ENCODE measurements around the gene KIFAP3.
"Not testable (repeated sequence)": the region's sequence is repeated elsewhere in the genome, so short reads cannot be mapped to it uniquely, and the experiment has no call there.

KIFAP3 gene

DNA sequence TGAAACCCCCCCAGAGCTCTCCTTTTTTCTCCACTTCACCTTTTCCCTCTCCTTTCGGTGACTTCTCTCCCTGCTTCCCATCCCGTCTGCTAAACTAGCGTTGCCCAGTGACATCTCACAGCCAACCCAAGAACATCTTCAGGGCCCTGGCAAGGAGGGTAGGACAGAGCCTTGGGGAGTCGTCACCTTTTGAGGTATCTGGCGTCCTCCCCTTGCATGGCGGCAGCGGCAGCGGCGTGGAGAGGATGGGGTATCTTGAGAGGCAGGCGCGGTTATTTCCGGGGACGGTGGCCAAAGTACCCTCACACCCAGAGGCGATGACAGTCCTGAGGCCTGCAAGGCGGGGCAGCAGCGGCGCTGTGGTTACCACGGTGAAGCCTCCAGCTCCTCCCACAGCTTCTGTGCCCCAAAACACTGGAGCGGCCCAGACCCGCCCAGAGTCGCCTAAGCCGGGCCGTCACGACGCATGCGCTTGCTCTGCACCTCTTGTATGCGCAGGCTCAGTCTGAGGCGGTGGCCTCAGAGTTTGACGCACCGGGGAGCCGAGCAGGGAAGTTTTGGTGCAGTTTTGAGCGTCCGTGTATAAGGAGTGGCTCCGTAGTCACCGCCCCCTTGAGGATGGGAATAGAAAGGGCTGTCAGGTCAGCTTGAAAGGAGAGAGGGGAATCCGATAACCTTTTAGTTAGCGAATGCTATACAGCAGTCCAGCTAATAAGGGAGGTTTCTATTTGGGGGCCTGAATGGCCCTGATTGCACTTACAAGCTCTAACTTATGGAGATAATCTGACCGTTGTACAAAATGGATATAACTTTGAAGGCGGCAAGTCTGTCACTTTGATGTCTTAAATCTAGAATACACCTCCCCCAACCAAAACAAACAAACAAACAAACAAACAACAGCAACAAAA is at the start of gene KIFAP3:
Gene KIFAP3, minus strand, starts transcription at position 446 of the 908 bp plus-strand sequence. Its CDS starts 228 bp downstream, at position 218.
- DNase-seq, result peak; percentile 99

- no peak for DNase-seq
Observed at GRCh38 chr1:170122366-170122765, 47.9 kb upstream of the KIFAP3 start.

DNA sequence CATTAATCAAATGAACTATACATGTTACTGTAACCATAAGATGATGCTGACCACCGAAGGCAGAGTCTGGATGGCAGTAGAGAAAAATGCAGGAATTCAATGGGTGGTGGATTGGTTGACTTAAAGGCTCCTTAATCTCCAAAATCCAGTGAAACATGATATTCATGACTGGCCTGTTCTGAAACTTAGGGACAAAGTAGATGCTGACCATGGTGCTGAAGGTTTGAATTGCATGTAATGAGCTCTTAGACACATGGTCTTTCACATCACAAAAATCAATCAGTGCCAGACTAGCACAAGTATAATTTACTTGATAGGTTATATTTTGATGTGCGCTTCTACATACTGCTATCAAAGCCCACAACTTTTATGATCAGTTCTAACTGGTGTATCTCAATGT is 40.4 kb upstream of the KIFAP3 start:
- DNase-seq, result peak; percentile 40

DNA sequence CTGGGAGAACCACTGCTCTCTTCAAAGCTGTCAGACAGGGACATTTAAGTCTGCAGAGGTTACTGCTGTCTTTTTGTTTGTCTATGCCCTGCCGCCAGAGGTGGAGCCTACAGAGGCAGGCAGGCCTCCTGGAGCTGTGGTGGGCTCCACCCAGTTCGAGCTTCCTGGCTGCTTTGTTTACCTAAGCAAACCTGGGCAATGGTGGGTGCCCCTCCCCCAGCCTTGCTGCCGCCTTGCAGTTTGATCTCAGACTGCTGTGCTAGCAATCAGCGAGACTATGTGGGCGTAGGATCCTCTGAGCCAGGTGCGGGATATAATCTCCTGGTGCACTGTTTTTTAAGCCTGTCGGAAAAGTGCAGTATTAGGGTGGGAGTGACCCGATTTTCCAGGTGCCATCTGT is 38.6 kb upstream of the KIFAP3 start:
- not testable (repeated sequence) for DNase-seq

DNA sequence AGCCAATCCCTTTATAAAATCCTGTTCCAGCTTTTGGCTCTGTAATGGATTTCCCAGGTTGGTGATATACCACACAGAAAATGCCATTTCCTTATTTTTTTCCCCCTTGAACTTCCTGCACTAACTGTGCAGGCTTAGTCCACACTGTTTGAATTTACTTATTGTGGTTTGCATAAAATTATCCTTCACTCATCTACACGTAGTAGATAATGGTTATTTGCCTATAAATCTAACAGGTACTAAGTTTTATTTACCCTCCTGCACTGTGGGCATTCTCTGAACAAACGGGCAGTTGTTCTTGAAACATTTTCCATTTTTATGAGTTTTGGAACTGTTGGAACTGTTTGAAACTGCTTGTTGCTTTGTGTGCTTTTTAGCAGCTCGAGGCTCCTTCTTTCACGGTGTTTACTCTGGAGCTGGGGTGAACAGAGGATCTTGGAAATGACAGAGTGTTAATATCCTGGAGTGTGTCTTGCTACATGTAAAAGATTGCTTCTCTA is 23.0 kb upstream of the KIFAP3 start:
- DNase-seq, result no peak

GRCh38 chr1:170096806-170097340 is 22.4 kb upstream of the KIFAP3 start:
- no peak for DNase-seq

DNA sequence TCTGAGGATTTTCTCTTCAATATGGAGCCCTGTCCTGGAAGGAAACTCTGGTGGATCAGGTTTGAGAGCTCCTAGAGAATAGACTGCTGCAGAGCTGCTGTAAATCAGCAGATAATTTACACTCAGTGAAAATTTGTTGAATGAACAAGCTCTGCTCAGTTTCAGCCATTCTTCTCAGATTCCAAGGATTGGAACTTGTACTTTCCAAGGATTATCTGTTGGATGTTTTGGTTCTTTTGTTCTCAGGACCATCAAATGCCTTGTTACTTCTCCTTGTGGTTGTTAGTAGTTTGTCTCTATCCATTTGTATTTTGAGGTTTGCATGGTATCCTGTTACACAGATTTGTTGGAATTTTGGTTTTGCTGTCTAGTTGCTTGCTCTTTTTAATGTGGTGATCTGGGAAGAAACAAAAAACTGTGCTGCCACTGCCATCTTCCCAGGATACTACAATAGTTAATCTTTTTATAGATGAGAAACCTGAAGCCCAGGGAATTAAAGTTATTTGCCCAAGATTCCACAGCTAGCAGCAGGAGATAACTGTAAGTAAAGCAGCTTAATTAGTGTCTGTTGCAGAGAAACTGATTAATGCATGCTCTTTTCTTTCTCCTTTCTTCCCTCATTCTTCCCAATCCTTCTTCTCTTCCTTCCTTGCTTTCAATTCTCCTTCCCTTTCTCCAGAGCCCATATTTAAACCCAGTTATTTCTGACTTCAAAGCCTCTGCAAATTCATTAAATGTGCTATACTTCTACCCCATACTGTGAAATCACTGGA is 21.7 kb upstream of the KIFAP3 start:
- no peak for DNase-seq

- DNase-seq, result not testable (repeated sequence)
Observed at GRCh38 chr1:170094697-170095616, 20.5 kb upstream of the KIFAP3 start.

DNA sequence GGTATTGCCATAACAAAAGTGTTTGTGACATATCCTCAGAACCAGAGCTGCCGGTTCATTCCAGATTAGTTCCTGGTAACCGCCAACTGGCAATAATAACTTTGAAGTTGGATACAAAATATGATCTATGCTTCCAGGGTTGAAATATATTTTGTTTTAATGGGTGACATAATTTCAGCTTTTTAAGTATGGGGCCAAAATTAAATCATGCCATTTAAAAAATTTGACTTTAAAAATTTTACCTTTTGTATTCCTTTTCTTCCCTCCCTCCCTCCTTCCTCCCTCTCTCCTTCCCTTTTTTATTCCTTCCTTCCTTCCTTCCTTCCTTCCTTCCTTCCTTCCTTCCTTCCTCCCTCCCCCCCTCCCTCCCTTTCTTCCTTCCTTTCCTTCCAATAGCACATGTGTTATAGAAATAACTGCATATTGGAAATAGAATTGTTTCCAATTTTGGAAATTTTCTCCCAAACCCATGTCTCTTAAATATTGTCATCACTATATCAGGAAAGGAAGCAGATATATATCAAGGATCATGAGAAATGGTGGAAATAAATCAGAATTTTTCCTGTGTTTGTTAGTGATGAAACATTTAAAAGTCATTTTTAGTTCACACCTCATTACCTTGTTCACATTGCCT is 12.0 kb upstream of the KIFAP3 start:
- no peak for DNase-seq

GRCh38 chr1:170085091-170085490 is 10.6 kb upstream of the KIFAP3 start:
- DNase-seq, result no peak

DNA sequence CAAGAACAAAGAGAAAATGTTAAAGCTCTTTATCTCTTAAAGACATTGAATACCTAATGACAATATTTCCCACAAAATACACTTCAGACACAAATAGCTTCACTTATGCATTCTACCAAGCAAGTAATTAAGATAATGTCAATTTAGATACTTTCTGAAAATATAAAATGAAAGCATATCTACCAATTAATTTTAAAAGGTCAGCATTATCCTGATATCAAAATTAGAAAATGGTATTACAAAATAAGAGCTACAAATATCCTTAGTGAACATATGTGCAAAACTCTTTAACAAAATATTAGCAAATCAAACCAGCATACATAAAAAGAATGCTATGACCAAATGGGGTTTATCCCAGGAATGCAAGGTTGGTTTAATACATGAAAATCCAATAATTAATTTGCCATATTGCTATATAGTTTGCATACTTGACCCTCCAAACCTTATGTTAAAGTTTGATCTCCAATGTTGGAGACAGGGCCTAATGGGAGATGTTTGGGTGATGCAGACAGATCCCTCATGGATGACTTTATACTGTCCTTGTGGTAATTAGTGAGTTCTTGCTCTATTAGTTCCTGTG is 4.2 kb upstream of the KIFAP3 start:
- DNase-seq, result no peak

DNA sequence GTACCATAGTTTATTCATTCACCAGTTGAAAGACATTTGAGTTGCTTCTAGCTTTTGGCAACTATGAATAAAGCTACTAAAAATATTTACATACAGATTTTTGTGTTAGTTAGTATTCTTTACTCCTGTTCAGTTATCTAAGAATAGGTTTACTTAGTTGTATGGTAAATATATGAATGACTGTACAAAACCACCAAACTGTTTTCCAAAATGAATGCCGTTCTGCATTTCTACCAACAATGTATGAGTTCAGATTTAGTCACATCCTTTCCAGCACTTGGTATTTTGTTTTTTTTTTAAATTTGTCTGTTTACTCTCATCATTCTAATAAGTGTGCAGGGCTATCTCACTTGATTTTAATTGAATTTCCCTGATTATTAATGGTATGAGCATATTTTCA is 3.4 kb upstream of the KIFAP3 start:
- DNase-seq, result no peak

GRCh38 chr1:170076952-170077351 is 2.5 kb upstream of the KIFAP3 start:
- not testable (repeated sequence) for DNase-seq

GRCh38 chr1:170076199-170076598 is 1.7 kb upstream of the KIFAP3 start:
- no peak for DNase-seq

GRCh38 chr1:170075186-170075585 is 691 bp upstream of the KIFAP3 start:
- no peak for DNase-seq

- no peak for DNase-seq
Observed at GRCh38 chr1:170073893-170074249, 624 bp downstream of the KIFAP3 start.

DNA sequence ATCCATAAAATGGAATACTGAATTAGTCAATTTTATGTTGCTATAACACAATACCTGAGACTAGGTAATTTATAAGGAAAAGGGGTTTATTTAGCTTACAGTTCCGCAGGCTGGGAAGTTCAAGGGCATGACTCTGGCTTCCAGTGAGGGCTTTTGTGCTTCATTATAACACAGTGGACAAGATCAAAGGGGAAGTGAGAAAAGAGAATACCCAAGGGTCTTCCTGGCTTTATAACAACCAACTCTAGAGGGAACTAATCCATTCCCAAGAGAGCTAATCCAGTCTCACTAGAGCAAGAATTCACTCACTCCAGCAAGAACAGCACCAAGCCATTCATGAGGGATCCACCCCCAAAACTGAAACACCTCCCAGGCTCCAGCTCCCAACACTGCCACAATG is 3.1 kb downstream of the KIFAP3 start:
- DNase-seq, result no peak

DNA sequence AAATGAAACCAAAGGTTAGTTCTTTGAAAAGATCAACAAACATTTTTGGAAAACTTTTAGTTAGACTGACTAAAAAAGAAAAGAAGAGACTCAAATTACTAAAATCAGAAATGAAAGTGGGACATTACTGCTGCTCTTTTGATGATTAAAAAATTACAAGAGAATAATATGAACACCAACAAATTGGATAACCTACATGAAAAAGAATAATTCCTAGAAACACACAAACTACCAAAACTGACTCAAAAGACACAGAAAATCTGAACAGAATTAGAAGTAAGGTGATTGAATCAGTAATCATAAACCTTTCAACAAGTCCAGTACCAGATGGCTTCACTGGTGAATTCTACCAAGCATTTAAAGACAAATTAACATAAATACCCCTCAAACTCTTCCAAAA is 5.6 kb downstream of the KIFAP3 start:
- DNase-seq, result no peak

GRCh38 chr1:170067253-170067819 is 7.2 kb downstream of the KIFAP3 start:
- DNase-seq, result peak; percentile 77

DNA sequence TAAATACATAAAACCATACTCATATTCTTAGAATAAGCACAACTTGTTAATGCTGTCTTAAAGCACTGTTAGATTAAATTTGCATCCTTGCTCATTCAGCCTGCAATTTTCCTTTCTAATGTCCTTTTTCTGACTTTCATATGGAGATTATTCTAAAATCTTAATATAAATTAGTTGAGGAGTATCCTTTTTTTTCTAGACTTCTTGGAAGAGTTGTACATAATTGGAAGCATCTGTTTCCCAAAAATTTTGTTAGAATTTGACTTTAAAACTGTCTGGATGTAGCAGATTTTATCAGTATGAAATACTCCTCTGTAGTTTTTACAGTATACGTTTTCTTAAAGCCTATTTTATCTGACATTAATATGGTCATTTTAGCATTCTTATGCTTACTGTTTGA is 9.7 kb downstream of the KIFAP3 start:
- DNase-seq, result no peak
